IMR-90 (cell line): ENCODE measurements around the gene IQUB. TPM values are rescaled to one million over a fixed set of nuclear protein-coding genes. Genes with fewer than 3 reads are reported as not detected.
"Not testable (repeated sequence)": the region's sequence is repeated elsewhere in the genome, so short reads cannot be mapped to it uniquely, and the experiment has no call there.

Experiments used
- ATAC-seq: fragments of 200-7000 bp; cut with Tn5 transposase; 2 replicates; pipeline ENCODE4 v1.9.1; 2020; ENCODE audit warnings: low read depth, mild to moderate bottlenecking, moderate library complexity
- BruUV-seq: library from RNA; stranded (reverse); fragments of 400-500 nt; replicated peaks from 2 replicates; lab custom pipeline; 2021; lab: Mats Ljungman, UMichigan
- CTCF ChIA-PET: fragments of 300-600 bp; formaldehyde crosslinking; extraction: SDS; loops from one replicate; lab custom pipeline; 2021; ENCODE audit warnings: antibody characterized with exemption; lab: Yijun Ruan, JAX
- POLR2A ChIA-PET: fragments of 300-600 bp; sonication (Branson Sonifier 250); formaldehyde crosslinking; loops from one replicate; lab custom pipeline; 2022; ENCODE audit warnings: antibody characterized with exemption; ENCODE audit not compliant: unreplicated experiment; lab: Charles Lee
- DNase-seq: peaks from one replicate; pipeline ENCODE4 v3.0.0; 2013
- H2AFZ ChIP-seq: replicated peaks from 2 replicates; pipeline ENCODE3; 2013; ENCODE audit warnings: low read length, mild to moderate bottlenecking; ENCODE audit not compliant: poor library complexity
- H2AK5ac ChIP-seq: 2 replicates; pipeline ENCODE4 v1.6.1; 2013; ENCODE audit warnings: low read depth, low read length, inconsistent platforms
- H2AK9ac ChIP-seq: replicated peaks from 2 replicates; pipeline ENCODE3; 2013; ENCODE audit warnings: mild to moderate bottlenecking, low read depth, low read length, moderate library complexity; ENCODE audit not compliant: poor library complexity
- H2BK120ac ChIP-seq: 2 replicates; pipeline ENCODE4 v1.6.1; 2013; ENCODE audit warnings: low read depth, low read length, inconsistent platforms
- H2BK15ac ChIP-seq: 3 replicates; pipeline ENCODE4 v1.6.1; 2013; ENCODE audit warnings: low read depth, low read length, inconsistent platforms
- H2BK20ac ChIP-seq: 2 replicates; pipeline ENCODE4 v1.6.1; 2013; ENCODE audit warnings: low read depth, mild to moderate bottlenecking, inconsistent platforms, low read length, moderate library complexity
- H2BK5ac ChIP-seq: 2 replicates; pipeline ENCODE4 v1.6.1; 2013; ENCODE audit warnings: mild to moderate bottlenecking, low read depth, low read length, inconsistent platforms; ENCODE audit not compliant: poor library complexity, severe bottlenecking
- H3K14ac ChIP-seq: replicated peaks from 2 replicates; pipeline ENCODE4 v1.6.1; 2013; ENCODE audit warnings: low read depth, low read length, inconsistent platforms
- H3K18ac ChIP-seq: 2 replicates; pipeline ENCODE4 v1.6.1; 2013; ENCODE audit warnings: low read depth, low read length, control low read depth
- H3K23ac ChIP-seq: 2 replicates; pipeline ENCODE4 v1.6.1; 2013; ENCODE audit warnings: low read depth, low read length, inconsistent platforms
- H3K27ac ChIP-seq: 2 replicates; pipeline ENCODE4 v1.5.1; 2013; ENCODE audit warnings: mild to moderate bottlenecking, control low read depth, low read length; ENCODE audit not compliant: insufficient read depth
- H3K27me3 ChIP-seq: 2 replicates; pipeline ENCODE4 v1.6.1; 2013; ENCODE audit warnings: low read length; ENCODE audit not compliant: control insufficient read depth, insufficient read depth
- H3K36me3 ChIP-seq: 2 replicates; pipeline ENCODE4 v1.6.1; 2013; ENCODE audit warnings: low read length, mixed read lengths; ENCODE audit not compliant: control insufficient read depth, insufficient read depth
- H3K4ac ChIP-seq: 2 replicates; pipeline ENCODE4 v1.6.1; 2013; ENCODE audit warnings: low read depth, low read length, inconsistent platforms
- H3K4me1 ChIP-seq: 2 replicates; pipeline ENCODE4 v1.6.1; 2013; ENCODE audit warnings: low read length, mixed read lengths; ENCODE audit not compliant: control insufficient read depth, insufficient read depth
- H3K4me2 ChIP-seq: 2 replicates; pipeline ENCODE4 v1.6.1; 2013; ENCODE audit warnings: low read depth, mild to moderate bottlenecking, control low read depth, low read length, moderate library complexity
- H3K4me3 ChIP-seq: 2 replicates; pipeline ENCODE4 v1.5.1; 2013; ENCODE audit warnings: low read depth, mild to moderate bottlenecking, control low read depth, low read length, moderate library complexity; ENCODE audit not compliant: insufficient read depth
- H3K56ac ChIP-seq: 2 replicates; pipeline ENCODE4 v1.6.1; 2013; ENCODE audit warnings: low read length, inconsistent platforms; ENCODE audit not compliant: insufficient read depth; ENCODE audit errors: extremely low read depth
- H3K79me1 ChIP-seq, 2 experiments: 2 replicates each; pipeline ENCODE4 v1.6.1; 2013; ENCODE audit warnings: low read length in 2 of 2, inconsistent platforms in 1 of 2, low read depth in 1 of 2
- H3K9ac ChIP-seq: 2 replicates; pipeline ENCODE4 v1.6.1; 2013; ENCODE audit warnings: low read depth, low read length, control low read depth
- H3K9me1 ChIP-seq: 2 replicates; pipeline ENCODE4 v1.6.1; 2013; ENCODE audit warnings: low read length, inconsistent platforms; ENCODE audit not compliant: insufficient read depth
- H3K9me3 ChIP-seq: 2 replicates; pipeline ENCODE4 v1.6.1; 2013; ENCODE audit warnings: low read length; ENCODE audit not compliant: control insufficient read depth, insufficient read depth
- H4K20me1 ChIP-seq: 2 replicates; pipeline ENCODE4 v1.6.1; 2013; ENCODE audit warnings: low read length, inconsistent platforms; ENCODE audit not compliant: insufficient read depth
- H4K5ac ChIP-seq: 2 replicates; pipeline ENCODE4 v1.6.1; 2013; ENCODE audit warnings: mild to moderate bottlenecking, low read depth, low read length, control low read depth
- H4K8ac ChIP-seq, 2 experiments: 2 replicates each; pipeline ENCODE4 v1.6.1; 2013; ENCODE audit warnings: low read depth in 2 of 2, low read length in 2 of 2, control low read depth in 1 of 2, inconsistent platforms in 1 of 2
- H4K91ac ChIP-seq: 2 replicates; pipeline ENCODE4 v1.6.1; 2013; ENCODE audit warnings: low read depth, low read length, inconsistent platforms; ENCODE audit not compliant: insufficient read depth
- WGBS, 2 experiments: methylation state at CpG; one replicate each; pipeline versions ENCODE4 v1.1.5 to v1.1.7; 2013; ENCODE audit warnings: missing lambda C conversion rate in 2 of 2; ENCODE audit not compliant: insufficient read length in 1 of 2; ENCODE audit errors: extremely low coverage in 2 of 2; 5-methylcytosine and 5-hydroxymethylcytosine counted together
- dilution Hi-C: fragments of 300-500 bp; cut with HindIII; formaldehyde crosslinking; loops from one replicate; pipeline ENCODE4 v1.14.3; 2018; ENCODE audit warnings: low sequenced_read_pairs; ENCODE audit not compliant: unreplicated experiment
- in situ Hi-C: fragments of 300-500 bp; cut with MboI; formaldehyde crosslinking; loops from 3 replicates; pipeline ENCODE4 v1.14.3; 2019; ENCODE audit warnings: low sequenced_read_pairs, inconsistent platforms, mixed read lengths
- intact Hi-C: fragments of 100-400 bp; cut with micrococcal nuclease; formaldehyde crosslinking; loops from 2 replicates; pipeline ENCODE4 v1.10.0; 2022
- polyA plus RNA-seq, 3 experiments: library from polyadenylated mRNA; depleted of rRNA; stranded (reverse); fragments of >200 nt; gene quantifications; 2 replicates each; pipeline ENCODE4 v1.2.3, GENCODE V29; 2012; ENCODE audit warnings: low replicate concordance in 1 of 3
- total RNA-seq: library from RNA; depleted of rRNA; stranded (reverse); fragments of >200 nt; gene quantifications from 2 replicates; pipeline ENCODE4 v1.2.3, GENCODE V29; 2012

Gene IQUB
- total and polyA plus RNA-seq, 2 of the 4 experiments (the other 2 are of a cell fraction) = 0.05 to 0.18 TPM

DNA sequence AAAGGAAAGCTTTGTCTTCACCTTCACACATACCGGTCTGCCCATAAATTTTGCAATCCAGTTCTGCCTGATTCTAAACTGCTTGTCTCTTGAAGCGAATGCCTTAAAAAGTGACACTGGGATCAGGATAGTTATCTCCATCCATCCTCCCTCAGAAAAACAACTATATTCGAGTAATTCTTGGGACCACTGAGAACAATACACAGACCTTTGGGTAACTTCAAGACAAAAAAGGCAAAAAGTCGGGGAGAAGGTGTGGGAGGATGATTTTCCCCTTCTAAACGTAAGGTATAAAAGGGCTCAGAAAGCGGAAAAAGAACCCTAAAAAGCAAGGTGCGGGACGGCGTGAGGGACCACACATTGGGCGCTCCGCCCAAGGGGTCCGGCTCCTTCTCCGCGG is 2.1 kb downstream of the IQUB start:
- H2BK120ac ChIP-seq, H4K20me1 ChIP-seq, DNase-seq, H3K4me3 ChIP-seq, H4K5ac ChIP-seq, CTCF ChIA-PET, H3K27ac ChIP-seq, H3K56ac ChIP-seq, POLR2A ChIA-PET, H3K79me1 ChIP-seq, H3K9me3 ChIP-seq, H3K27me3 ChIP-seq, H2BK15ac ChIP-seq, dilution Hi-C loops, H4K91ac ChIP-seq, H2BK5ac ChIP-seq, H2BK20ac ChIP-seq, intact Hi-C loops, H2AK5ac ChIP-seq, H3K23ac ChIP-seq, H2AFZ ChIP-seq, H3K18ac ChIP-seq, H4K8ac ChIP-seq, in situ Hi-C loops, H3K4ac ChIP-seq, BruUV-seq, H3K4me2 ChIP-seq, H3K4me1 ChIP-seq, H3K14ac ChIP-seq, H3K9me1 ChIP-seq, ATAC-seq, H2AK9ac ChIP-seq, H3K36me3 ChIP-seq, H3K9ac ChIP-seq: not testable (repeated sequence)
- WGBS, 2 experiments = no CpG with 5 or more reads among the region's 14 CpGs

DNA sequence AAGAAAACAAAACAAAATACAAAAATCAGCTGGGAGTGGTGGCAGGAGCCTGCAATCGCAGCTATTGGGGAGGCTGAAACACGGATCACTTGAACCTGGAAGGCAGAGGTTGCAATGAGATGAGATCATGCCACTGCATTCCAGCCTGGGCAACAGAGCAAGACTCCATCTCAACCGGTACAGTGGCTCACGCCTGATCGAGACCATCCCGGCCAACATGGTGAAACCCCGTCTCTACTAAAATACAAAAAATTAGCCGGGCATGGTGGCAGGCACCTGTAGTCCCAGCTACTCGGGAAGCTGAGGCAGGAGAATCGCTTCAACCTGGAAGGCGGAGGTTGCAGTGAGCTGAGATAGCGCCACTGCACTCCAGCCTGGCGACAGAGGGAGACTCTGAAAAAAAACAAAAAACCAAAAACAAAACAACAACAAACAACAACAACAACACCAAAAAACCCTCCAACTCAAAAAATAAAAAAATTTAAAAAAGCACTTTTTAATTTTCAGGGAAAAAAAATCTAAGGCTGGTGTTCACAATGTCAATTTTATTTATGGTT is 4.3 kb downstream of the IQUB start:
- H4K8ac ChIP-seq, H2AFZ ChIP-seq, H4K5ac ChIP-seq, H2BK5ac ChIP-seq, H2AK5ac ChIP-seq, H2BK20ac ChIP-seq, BruUV-seq, H3K9me3 ChIP-seq, H3K4ac ChIP-seq, in situ Hi-C loops, H3K23ac ChIP-seq, H3K27me3 ChIP-seq, H3K18ac ChIP-seq, H3K9me1 ChIP-seq, H3K9ac ChIP-seq, H4K20me1 ChIP-seq, H3K14ac ChIP-seq, H2AK9ac ChIP-seq, intact Hi-C loops, H2BK15ac ChIP-seq, DNase-seq, dilution Hi-C loops, H3K79me1 ChIP-seq, H3K4me1 ChIP-seq, H3K4me2 ChIP-seq, H3K4me3 ChIP-seq, H2BK120ac ChIP-seq, POLR2A ChIA-PET, CTCF ChIA-PET, H3K36me3 ChIP-seq, H3K27ac ChIP-seq, ATAC-seq, H4K91ac ChIP-seq, H3K56ac ChIP-seq: not testable (repeated sequence)
- WGBS, 2 experiments = 100% methylated on average over 1 of the region's 13 CpGs; no CpG with 5 or more reads in 1 of the 2 experiments
